ENCODE measurements around the gene MTRF1L. TPM values are rescaled to one million over a fixed set of nuclear protein-coding genes. Genes with fewer than 3 reads are reported as not detected.

MTRF1L gene
- polyA plus RNA-seq, 3 donors: 8.2 to 12.8 (median 10.8) TPM

DNA sequence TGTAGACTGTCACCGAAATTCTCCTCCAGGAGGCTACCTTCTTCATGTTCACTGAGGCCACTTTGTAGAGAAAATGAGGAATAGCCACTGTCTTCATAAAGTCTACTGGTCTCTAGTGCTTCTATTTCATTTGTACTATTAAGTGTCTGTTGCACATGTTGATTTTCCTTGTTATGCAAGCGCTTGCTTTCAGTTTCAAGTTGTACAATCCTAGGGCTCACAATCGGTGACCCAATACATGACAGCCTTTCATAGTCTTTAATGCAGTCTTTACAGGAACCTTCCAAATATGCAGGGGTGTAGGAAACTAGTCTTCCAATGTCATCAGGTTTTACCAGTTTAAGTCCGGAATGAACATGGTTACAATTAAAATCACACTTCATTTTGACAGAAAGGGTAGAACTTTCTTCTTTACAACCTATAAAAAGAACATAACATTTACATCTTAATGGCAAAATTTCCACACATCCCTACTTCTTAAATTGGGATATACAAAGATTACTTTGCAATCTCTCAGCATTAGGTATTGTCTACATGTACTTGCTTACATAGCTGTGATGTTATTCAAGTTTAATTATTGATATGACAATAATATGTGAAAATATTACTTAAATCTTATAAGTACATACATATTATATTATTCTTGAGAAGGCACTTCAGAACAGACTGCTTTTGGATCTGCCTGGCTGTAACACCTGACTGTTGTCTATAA is 27.1 kb downstream of the MTRF1L start:
- TF ChIP-seq, protein P1, sequence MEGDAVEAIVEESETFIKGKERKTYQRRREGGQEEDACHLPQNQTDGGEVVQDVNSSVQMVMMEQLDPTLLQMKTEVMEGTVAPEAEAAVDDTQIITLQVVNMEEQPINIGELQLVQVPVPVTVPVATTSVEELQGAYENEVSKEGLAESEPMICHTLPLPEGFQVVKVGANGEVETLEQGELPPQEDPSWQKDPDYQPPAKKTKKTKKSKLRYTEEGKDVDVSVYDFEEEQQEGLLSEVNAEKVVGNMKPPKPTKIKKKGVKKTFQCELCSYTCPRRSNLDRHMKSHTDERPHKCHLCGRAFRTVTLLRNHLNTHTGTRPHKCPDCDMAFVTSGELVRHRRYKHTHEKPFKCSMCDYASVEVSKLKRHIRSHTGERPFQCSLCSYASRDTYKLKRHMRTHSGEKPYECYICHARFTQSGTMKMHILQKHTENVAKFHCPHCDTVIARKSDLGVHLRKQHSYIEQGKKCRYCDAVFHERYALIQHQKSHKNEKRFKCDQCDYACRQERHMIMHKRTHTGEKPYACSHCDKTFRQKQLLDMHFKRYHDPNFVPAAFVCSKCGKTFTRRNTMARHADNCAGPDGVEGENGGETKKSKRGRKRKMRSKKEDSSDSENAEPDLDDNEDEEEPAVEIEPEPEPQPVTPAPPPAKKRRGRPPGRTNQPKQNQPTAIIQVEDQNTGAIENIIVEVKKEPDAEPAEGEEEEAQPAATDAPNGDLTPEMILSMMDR (IDR thresholded peaks at IDR 0.05): no peak
- Histone ChIP-seq H3K4me2 (replicated peaks; ENCODE audit: extremely low read depth, low read length, poor library complexity, severe bottlenecking) (peak overlapping the region; percentile 54), H3K27me3 (ENCODE audit: control insufficient read depth in 2 of 2, insufficient read depth in 2 of 2, low read length in 2 of 2) (no peaks in the 10 kb centered on the region), H3K9me3 (replicated peaks in 1 of 2; ENCODE audit: control insufficient read depth in 1 of 2, insufficient read depth in 1 of 2, low read length in 2 of 2) (no peaks in the 10 kb centered on the region), H2AFZ (ENCODE audit: insufficient read depth, low read depth, low read length, poor library complexity, severe bottlenecking) (peak overlapping the region; percentile 49), H4K20me1 (ENCODE audit: insufficient read depth, low read length) (no peaks in the 10 kb centered on the region), H3K79me2 (ENCODE audit: insufficient read depth, low read length) (peaks cover 88% of the 10 kb centered on the region), H3K4me3 (replicated peaks in 1 of 3; ENCODE audit: low read depth in 2 of 3, low read length in 3 of 3) (peak overlapping the region in 2 of 3 experiments; percentile 25 to 53), H3K4me1 (ENCODE audit: control insufficient read depth in 1 of 2, insufficient read depth in 2 of 2, low read length in 2 of 2) (peaks cover 42 to 67% of the 10 kb centered on the region in 2 donors), H3K27ac (ENCODE audit: low read depth in 1 of 2, low read length in 2 of 2) (peak overlapping the region; percentile 10 to 86), H3K36me3 (replicated peaks in 1 of 2; ENCODE audit: control insufficient read depth in 1 of 2, insufficient read depth in 2 of 2, low read length in 2 of 2) (peaks cover 24 to 34% of the 10 kb centered on the region in 2 donors), H3K9ac (ENCODE audit: insufficient read depth, low read length, poor library complexity, severe bottlenecking) (peak overlapping the region; percentile 30)
- Mint-ChIP-seq H3K9me3 (no peaks in the 10 kb centered on the region), H3K36me3 (peaks cover 11 to 35% of the 10 kb centered on the region in 2 donors), H3K27me3 (ENCODE audit: low read depth in 3 of 3) (no peaks in the 10 kb centered on the region), H3K27ac (peak overlapping the region; percentile 90 to 96 (median 91)), H3K4me3 (peak overlapping the region; percentile 13 to 77), H3K4me1 (peaks cover 58% of the 10 kb centered on the region)
- peak; percentile 78 to 88 (median 81) for DNase-seq
- no CpG with 5 or more reads among the region's 4 CpGs for WGBS (ENCODE audit: insufficient coverage)
- intact Hi-C loops (cut with micrococcal nuclease): loop anchor here in 1 of 2 donors (10.0 kb wide), 1 partner anchor 1581 kb away; the partner anchor contains the start of gene ZBTB2

DNA sequence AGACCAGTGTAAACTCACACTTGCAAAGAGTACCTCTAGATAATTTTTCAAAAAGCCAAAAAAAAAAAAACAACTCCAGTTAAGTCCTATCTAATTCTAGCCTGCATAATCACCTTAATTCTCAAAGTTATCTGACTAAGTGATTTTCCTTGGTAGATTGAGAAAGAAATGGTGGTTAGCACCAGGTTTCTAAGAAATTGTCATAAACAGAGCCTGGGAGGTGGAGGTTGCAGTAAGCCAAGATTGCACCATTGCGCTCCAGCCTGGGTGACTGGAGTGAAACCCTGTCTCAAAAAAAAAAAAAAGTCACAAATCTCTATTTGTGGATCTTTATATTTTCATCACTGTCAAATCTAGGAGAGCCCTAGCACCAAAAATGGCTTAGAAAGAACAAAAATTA is 28.6 kb downstream of the MTRF1L start:
- H3K27ac ChIP-seq (ENCODE audit: low read depth in 1 of 2, low read length in 2 of 2): peak overlapping the region in 1 of 2 donors; percentile 86
- intact Hi-C loops (cut with micrococcal nuclease): loop anchor here in 1 of 2 donors (10.0 kb wide), 1 partner anchor 1579 kb away; the partner anchor contains the start of gene ZBTB2
- no peak overlapping the region for H3K4me2 ChIP-seq (replicated peaks; ENCODE audit: extremely low read depth, low read length, poor library complexity, severe bottlenecking)
- no peak overlapping the region for H3K4me3 ChIP-seq (replicated peaks in 1 of 3; ENCODE audit: low read depth in 2 of 3, low read length in 3 of 3)
- Mint-ChIP-seq H3K27ac (peak overlapping the region; percentile 28 to 73 (median 57)), H3K4me3 (no peak overlapping the region), H3K27me3 (ENCODE audit: low read depth in 3 of 3) (no peaks in the 10 kb centered on the region), H3K9me3 (peaks cover 2 to 11% (median 7%) of the 10 kb centered on the region in 7 donors), H3K4me1 (peaks cover 47% of the 10 kb centered on the region), H3K36me3 (peaks cover 22 to 47% of the 10 kb centered on the region in 2 donors)
- H3K27me3 ChIP-seq (ENCODE audit: control insufficient read depth in 2 of 2, insufficient read depth in 2 of 2, low read length in 2 of 2): no peaks in the 10 kb centered on the region
- peaks cover 42 to 54% of the 10 kb centered on the region in 2 donors for H3K4me1 ChIP-seq (ENCODE audit: control insufficient read depth in 1 of 2, insufficient read depth in 2 of 2, low read length in 2 of 2)
- H3K9ac ChIP-seq (ENCODE audit: insufficient read depth, low read length, poor library complexity, severe bottlenecking): no peak overlapping the region
- peaks cover 0 to 8% of the 10 kb centered on the region in 2 donors for H3K9me3 ChIP-seq (replicated peaks in 1 of 2; ENCODE audit: control insufficient read depth in 1 of 2, insufficient read depth in 1 of 2, low read length in 2 of 2)
- no CpG with 5 or more reads among the region's 1 CpG for WGBS (ENCODE audit: insufficient coverage)
- peaks cover 33 to 46% of the 10 kb centered on the region in 2 donors for H3K36me3 ChIP-seq (replicated peaks in 1 of 2; ENCODE audit: control insufficient read depth in 1 of 2, insufficient read depth in 2 of 2, low read length in 2 of 2)
- H3K79me2 ChIP-seq (ENCODE audit: insufficient read depth, low read length): peaks cover 73% of the 10 kb centered on the region
- peak overlapping the region; percentile 12 for H2AFZ ChIP-seq (ENCODE audit: insufficient read depth, low read depth, low read length, poor library complexity, severe bottlenecking)
- DNase-seq: peak in 1 of 3 donors; percentile 10
- no peaks in the 10 kb centered on the region for H4K20me1 ChIP-seq (ENCODE audit: insufficient read depth, low read length)
- TF ChIP-seq, protein P1 (IDR thresholded peaks at IDR 0.05): no peak
